K562 (cell line): ENCODE measurements around the gene KLHDC7B. TPM values are rescaled to one million over a fixed set of nuclear protein-coding genes. Genes with fewer than 3 reads are reported as not detected.
A peak's percentile ranks its signal among the peaks of the same experiment; 100 is the strongest.

Experiments
- ATF6 ChIP-seq: sonication (generic); formaldehyde crosslinking; IDR thresholded peaks from 2 replicates; pipeline ENCODE4 v1.4.0; 2020; ENCODE audit warnings: mild to moderate bottlenecking, missing genetic modification reagents
- BRF2 ChIP-seq: IDR thresholded peaks from 3 replicates; pipeline ENCODE4 v1.6.1; 2011; ENCODE audit warnings: borderline replicate concordance, mild to moderate bottlenecking; ENCODE audit not compliant: insufficient read length, insufficient read depth
- CBFA2T3 ChIP-seq: fragments of 450-650 bp; IDR thresholded peaks from 2 replicates; pipeline ENCODE4 v1.6.1; 2017
- CBX5 ChIP-seq: IDR thresholded peaks from 2 replicates; pipeline ENCODE4 v1.6.1; 2014; ENCODE audit warnings: low read depth, borderline replicate concordance
- CBX8 ChIP-seq: fragments of 200-600 bp; sonication (generic); IDR thresholded peaks from 2 replicates; pipeline ENCODE4 v1.6.1; 2012; ENCODE audit warnings: borderline replicate concordance, mixed run types, low read depth, mild to moderate bottlenecking, moderate library complexity, mixed read lengths, low read length, control low read depth, inconsistent platforms; ENCODE audit not compliant: poor library complexity, severe bottlenecking; ENCODE audit errors: extremely low read depth
- DNMT1 ChIP-seq: fragments of 450-650 bp; IDR thresholded peaks from 2 replicates; pipeline ENCODE4 v1.6.1; 2016; ENCODE audit warnings: antibody characterized with exemption, mild to moderate bottlenecking
- ETV1 ChIP-seq: fragments of 450-650 bp; conservative IDR thresholded peaks from 2 replicates; pipeline ENCODE4 v1.6.1; 2016; ENCODE audit warnings: missing genetic modification characterization, control low read depth, low read depth, missing compliant biosample characterization
- KLF13 ChIP-seq: fragments of 450-650 bp; IDR thresholded peaks from 2 replicates; pipeline ENCODE4 v1.6.1; 2016; ENCODE audit warnings: missing genetic modification characterization, low read depth, mild to moderate bottlenecking, missing compliant biosample characterization, moderate library complexity, borderline replicate concordance
- NRF1 ChIP-seq, 2 experiments: fragments of 450-650 bp; IDR thresholded peaks in 1 of 2; conservative IDR thresholded peaks in 1 of 2; 2 replicates each; pipeline ENCODE4 v1.6.1; 2014; ENCODE audit warnings: mild to moderate bottlenecking in 2 of 2
- PTTG1 ChIP-seq: fragments of 450-650 bp; IDR thresholded peaks from 2 replicates; pipeline ENCODE4 v1.6.1; 2016; ENCODE audit warnings: low read depth, mild to moderate bottlenecking, missing genetic modification characterization, missing compliant biosample characterization
- ZFX ChIP-seq: sonication (generic); formaldehyde crosslinking; IDR thresholded peaks from 2 replicates; pipeline ENCODE4 v1.8.0; 2022; ENCODE audit warnings: mild to moderate bottlenecking, missing genetic modification reagents, moderate library complexity
- ZNF217 ChIP-seq: sonication (generic); formaldehyde crosslinking; IDR thresholded peaks from 2 replicates; pipeline ENCODE4 v1.8.0; 2022; ENCODE audit warnings: mild to moderate bottlenecking, missing genetic modification reagents
- ZNF347 ChIP-seq: fragments of 450-650 bp; formaldehyde crosslinking; IDR thresholded peaks from 2 replicates; pipeline ENCODE4 v1.4.0; 2020; ENCODE audit warnings: low read depth, mild to moderate bottlenecking, moderate library complexity
- ZNF551 ChIP-seq: fragments of 250-450 bp; sonication (Bioruptor Pico); IDR thresholded peaks from 2 replicates; pipeline ENCODE4 v1.5.0; 2021; ENCODE audit warnings: mild to moderate bottlenecking, moderate library complexity
- ZNF696 ChIP-seq: fragments of 250-450 bp; sonication (Bioruptor Pico); conservative IDR thresholded peaks from 2 replicates; pipeline ENCODE4 v1.4.0; 2020; ENCODE audit warnings: mild to moderate bottlenecking, moderate library complexity
- polyA plus RNA-seq, 8 experiments: library from polyadenylated mRNA; depleted of rRNA in 4 of 8; stranded (reverse) in 5 of 8; unstranded in 3 of 8; fragments of >200 nt; fragmentation: Nextera tagmentation in 2 of 8; fragmentation: Illumina TruSeq in 1 of 8; extraction: Ambion mirVana in 2 of 8; extraction: Trizol in 1 of 8; gene quantifications; 2 replicates each; pipeline versions ENCODE4 v1.2.1 to v1.2.3, GENCODE V29; 2011 to 2014; ENCODE audit warnings: inconsistent platforms in 1 of 8, missing spikeins in 1 of 8
- total RNA-seq, 7 experiments: library from RNA; depleted of rRNA in 6 of 7; stranded (reverse); fragments of >200 nt in 6 of 7; fragmentation: Illumina TruSeq in 2 of 7; extraction: Trizol in 2 of 7; gene quantifications; 2 replicates each; pipeline versions ENCODE4 v1.2.1 to v1.2.3, GENCODE V29; 2011 to 2021; ENCODE audit warnings: low replicate concordance in 1 of 7
- TF ChIP-seq, protein P1 (sequence below), 3 experiments: IDR thresholded peaks in 2 of 3; conservative IDR thresholded peaks in 1 of 3; 2 replicates each; pipeline ENCODE4 v1.5.1; 2011 to 2012; ENCODE audit warnings: low read length in 3 of 3, mild to moderate bottlenecking in 3 of 3, control low read depth in 2 of 3, improper control_type of control experiment in 1 of 3, inconsistent platforms in 1 of 3, low read depth in 1 of 3, mixed read lengths in 1 of 3, moderate library complexity in 1 of 3; ENCODE audit not compliant: insufficient read depth in 2 of 3
- TF ChIP-seq, protein P2 (sequence below): fragments of 450-650 bp; IDR thresholded peaks from 2 replicates; pipeline ENCODE4 v1.6.1; 2016; ENCODE audit warnings: low read depth, mild to moderate bottlenecking, moderate library complexity
- TF ChIP-seq, protein P3 (sequence below): fragments of 450-650 bp; formaldehyde crosslinking; IDR thresholded peaks from 2 replicates; pipeline ENCODE4 v1.4.0; 2020; ENCODE audit warnings: mild to moderate bottlenecking

The KLHDC7B gene
- total and polyA plus RNA-seq, 9 of the 15 experiments (the other 6 are each of a cell fraction or from before 2014, with no cell fraction given), result 0.04 to 0.22 (median 0.05) TPM; not detected in 4

GRCh38 chr22:50526834-50527801 is 18.6 kb upstream of the KLHDC7B start (continued):
- TF ChIP-seq BRF2, result no peak
- TF ChIP-seq ZNF551 (CRISPR knock-in tag), result no peak
- TF ChIP-seq ATF6, result no peak
- TF ChIP-seq NRF1 (conservative IDR thresholded peaks at IDR 0.05 in 1 of 2, IDR thresholded peaks at IDR 0.05 in 1 of 2), result 0 out of 4 replicates have a peak, but pooled peaks of 1 of the 2 experiments have one; percentile 17
- no peak for TF ChIP-seq CBFA2T3
- no peak; the same call in 1 of the 2 replicates for TF ChIP-seq KLF13 (tag)
- TF ChIP-seq ZNF347 (CRISPR knock-in tag), result no peak
- TF ChIP-seq ZFX (CRISPR knock-in tag), result peak; percentile 54; the same call in 1 of the 2 replicates
- TF ChIP-seq, protein P1, sequence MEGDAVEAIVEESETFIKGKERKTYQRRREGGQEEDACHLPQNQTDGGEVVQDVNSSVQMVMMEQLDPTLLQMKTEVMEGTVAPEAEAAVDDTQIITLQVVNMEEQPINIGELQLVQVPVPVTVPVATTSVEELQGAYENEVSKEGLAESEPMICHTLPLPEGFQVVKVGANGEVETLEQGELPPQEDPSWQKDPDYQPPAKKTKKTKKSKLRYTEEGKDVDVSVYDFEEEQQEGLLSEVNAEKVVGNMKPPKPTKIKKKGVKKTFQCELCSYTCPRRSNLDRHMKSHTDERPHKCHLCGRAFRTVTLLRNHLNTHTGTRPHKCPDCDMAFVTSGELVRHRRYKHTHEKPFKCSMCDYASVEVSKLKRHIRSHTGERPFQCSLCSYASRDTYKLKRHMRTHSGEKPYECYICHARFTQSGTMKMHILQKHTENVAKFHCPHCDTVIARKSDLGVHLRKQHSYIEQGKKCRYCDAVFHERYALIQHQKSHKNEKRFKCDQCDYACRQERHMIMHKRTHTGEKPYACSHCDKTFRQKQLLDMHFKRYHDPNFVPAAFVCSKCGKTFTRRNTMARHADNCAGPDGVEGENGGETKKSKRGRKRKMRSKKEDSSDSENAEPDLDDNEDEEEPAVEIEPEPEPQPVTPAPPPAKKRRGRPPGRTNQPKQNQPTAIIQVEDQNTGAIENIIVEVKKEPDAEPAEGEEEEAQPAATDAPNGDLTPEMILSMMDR (IDR thresholded peaks at IDR 0.05 in 2 of 3, conservative IDR thresholded peaks at IDR 0.05 in 1 of 3; ENCODE audit: insufficient read depth in 2 of 3, low read depth in 1 of 3, low read length in 3 of 3), result no peak
- TF ChIP-seq, protein P2, sequence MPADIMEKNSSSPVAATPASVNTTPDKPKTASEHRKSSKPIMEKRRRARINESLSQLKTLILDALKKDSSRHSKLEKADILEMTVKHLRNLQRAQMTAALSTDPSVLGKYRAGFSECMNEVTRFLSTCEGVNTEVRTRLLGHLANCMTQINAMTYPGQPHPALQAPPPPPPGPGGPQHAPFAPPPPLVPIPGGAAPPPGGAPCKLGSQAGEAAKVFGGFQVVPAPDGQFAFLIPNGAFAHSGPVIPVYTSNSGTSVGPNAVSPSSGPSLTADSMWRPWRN, result no peak
- TF ChIP-seq DNMT1, result no peak
- TF ChIP-seq, protein P3, sequence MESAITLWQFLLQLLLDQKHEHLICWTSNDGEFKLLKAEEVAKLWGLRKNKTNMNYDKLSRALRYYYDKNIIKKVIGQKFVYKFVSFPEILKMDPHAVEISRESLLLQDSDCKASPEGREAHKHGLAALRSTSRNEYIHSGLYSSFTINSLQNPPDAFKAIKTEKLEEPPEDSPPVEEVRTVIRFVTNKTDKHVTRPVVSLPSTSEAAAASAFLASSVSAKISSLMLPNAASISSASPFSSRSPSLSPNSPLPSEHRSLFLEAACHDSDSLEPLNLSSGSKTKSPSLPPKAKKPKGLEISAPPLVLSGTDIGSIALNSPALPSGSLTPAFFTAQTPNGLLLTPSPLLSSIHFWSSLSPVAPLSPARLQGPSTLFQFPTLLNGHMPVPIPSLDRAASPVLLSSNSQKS (CRISPR knock-in tag), result no peak
- no peak for TF ChIP-seq PTTG1 (tag)
- no peak for TF ChIP-seq ETV1
- TF ChIP-seq CBX8, result no peak
- no peak for TF ChIP-seq ZNF696 (CRISPR knock-in tag)
- no peak for TF ChIP-seq CBX5
- TF ChIP-seq ZNF217 (CRISPR knock-in tag), result no peak
